ENCODE data around the gene CRNKL1.
"Not testable (repeated sequence)": the region's sequence is repeated elsewhere in the genome, so short reads cannot be mapped to it uniquely, and the experiment has no call there.

Gene CRNKL1

DNA sequence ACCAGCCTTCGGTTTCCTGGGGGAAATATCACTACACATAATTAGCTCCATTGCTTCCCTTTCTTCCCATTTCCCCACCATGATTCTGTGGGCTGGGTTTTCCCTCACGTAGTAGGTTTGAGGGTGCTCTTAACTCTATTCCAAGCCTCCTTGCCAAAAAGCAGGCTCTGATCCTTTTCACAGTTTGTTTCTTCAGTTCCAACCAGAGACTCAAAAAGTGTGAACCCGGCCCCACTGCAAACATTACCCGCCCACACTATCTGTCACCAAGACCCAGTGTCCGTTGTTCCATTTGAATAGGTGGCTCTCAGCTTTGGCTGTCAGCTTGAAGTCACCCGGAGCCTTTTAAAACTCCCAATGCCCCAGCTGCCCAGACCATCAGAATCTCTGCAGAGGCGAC, 46.9 kb downstream of the CRNKL1 start:
- DNase-seq (ENCODE audit: low read depth): no peak

DNA sequence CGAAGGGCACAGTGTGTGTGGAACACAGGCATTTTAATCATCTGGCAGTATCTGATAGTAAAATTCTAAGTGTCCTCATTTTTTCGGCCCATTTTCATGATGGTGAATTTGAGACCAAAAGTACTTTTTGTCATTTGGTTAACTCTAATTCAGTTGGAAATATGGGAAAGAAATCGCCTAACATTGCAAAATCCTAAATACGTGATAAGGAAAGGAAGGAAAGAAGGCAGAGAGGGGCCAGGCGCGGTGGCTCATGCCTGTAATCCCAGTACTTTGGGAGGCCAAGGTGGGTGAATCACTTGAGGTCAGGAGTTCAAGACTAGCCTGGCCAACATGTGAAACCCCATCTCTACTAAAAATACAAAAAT, 48.3 kb downstream of the CRNKL1 start:
- DNase-seq (ENCODE audit: low read depth): not testable (repeated sequence)

DNA sequence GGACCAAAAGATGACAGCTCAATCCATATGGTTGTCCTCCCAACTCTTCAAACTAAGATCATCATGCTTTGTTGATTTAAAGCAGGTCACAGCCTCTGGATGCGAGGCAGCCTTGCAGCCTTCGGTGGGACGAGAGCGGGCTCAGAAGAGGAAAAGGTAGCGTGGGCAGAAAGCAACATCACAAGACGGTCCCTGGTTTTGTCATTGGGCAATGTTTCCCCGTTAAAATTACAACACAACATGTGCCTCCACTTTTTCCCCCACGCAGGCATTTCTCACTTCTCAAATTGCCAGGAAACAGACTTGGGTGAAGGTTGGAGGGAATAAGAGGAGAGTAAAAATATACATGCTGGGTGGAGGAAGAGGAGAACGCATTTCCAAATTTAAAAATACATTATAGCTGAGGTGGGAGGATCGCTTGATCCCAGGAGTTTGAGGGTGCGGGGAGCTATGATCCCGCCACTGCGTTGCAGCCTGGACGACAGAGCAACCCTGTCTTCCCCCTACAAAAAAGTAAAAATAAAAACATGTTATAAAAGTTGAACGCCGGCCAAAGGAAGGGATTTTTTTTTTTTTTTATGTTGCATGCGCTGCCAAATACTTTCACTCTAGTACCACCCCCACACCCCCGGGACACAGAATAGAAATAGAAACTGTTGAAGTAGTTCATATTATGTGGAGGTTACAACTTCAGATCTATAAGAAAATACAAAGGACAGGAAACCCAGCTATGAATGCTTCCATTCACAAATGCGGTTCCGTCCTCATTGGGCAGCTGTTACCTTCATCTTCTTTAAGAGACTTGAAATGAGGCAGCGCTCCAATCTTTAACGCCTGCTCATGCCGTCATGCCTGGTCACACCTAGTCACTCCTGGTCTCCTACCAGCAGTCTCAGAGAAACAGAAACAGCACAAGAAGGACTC, 49.0 kb downstream of the CRNKL1 start:
- no peak for DNase-seq (ENCODE audit: low read depth)

DNA sequence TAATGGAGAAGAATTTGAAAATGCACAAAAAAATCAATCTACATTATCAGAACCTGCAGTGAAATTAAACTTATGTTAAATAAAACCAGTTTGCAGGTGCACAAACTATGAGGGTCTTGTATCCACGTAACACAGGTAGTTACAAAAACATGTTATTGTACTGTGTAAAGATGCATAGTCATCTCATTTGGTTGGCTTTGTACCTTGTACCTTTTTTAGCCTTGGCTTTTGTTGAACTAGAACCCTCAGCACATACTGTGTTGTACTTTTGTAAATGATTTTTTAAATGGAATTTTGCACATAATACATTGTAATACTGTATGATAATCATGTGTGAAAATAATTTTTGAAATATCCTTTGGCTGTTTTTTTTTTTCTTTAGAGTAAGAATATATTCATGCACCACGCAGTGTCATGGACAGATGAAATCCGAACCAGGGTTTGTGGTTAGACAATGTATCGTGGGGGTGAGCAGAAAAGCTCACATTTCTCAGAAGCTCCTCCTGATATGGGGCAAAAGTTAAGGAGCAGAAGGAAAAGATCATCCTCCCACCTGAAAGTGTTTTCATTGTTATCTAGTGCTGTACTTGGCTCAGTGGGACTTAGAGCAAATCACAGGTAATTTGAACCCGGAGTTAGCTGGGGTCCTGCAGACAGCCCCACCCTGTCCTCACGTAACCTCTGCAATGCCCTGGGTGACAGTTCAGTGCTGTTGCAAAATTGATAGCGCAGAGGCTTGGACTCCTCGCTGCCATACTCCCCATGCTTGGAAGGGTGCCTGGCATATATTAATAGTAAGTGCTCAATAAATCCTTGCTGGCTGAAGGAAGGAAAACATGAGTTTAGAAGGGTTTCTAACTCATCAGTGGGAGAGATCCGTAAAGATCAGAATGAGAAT, 49.9 kb downstream of the CRNKL1 start:
- no peak for DNase-seq (ENCODE audit: low read depth)

DNA sequence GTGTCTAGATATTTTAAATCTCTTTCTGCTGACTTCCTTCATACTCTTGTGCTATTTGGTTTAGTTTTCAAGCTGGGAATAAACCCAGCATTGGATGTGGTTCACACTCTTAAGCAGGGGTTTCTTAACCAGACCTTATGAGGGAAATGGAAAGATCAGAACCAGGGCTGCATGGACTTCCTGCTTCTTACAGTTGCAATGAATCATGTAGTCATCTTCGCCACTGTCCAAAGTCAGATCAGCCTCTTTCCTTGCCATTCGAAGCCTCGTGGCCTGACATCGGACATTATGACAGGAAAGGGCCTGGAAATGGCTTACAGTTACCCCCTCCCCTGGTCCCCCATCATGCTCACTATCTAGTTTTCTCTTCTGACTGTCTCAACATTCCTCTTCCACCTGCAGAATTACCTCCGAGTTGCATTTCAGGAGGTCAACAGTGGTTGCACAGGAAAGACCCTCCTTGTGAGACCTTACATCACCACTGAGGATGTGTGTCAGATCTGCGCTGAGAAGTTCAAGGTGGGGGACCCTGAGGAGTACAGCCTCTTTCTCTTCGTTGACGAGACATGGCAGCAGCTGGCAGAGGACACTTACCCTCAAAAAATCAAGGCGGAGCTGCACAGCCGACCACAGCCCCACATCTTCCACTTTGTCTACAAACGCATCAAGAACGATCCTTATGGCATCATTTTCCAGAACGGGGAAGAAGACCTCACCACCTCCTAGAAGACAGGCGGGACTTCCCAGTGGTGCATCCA, 51.9 kb downstream of the CRNKL1 start:
- DNase-seq (ENCODE audit: low read depth): no peak

DNA sequence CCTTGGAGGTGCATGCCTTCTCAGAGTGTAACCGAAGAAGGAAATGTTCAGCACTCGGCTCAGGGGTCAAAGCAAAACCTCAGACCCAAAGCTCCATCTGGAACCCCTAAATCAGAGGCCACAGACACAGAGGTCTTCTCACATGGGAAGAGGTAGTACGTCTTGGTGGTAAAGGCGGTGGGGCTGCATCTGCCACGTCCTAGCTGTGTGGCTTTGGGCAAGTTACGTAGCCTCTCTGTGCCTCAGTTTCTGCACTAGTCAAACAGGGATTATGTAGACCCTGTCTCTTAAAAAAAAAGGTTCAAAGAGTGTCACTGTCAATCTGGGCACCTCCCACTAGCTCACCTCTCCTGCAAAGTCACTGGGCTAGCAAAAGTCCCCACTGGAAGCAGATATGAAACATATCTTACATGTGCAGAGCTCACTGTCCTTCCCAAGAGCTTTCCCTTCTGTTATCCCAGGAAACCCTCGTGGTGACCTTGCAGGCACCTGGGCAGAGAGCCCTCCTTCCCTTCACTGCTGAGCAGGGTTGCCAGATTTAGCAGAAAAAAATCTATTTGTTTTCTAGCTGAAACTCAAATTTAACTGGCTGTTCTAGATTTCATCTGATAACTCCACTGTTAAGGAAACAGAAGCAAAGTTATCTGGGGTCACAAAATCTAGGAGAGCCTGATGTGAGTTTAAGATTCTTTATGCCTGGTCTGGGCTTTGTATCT, 53.1 kb downstream of the CRNKL1 start:
- no peak for DNase-seq (ENCODE audit: low read depth)

DNA sequence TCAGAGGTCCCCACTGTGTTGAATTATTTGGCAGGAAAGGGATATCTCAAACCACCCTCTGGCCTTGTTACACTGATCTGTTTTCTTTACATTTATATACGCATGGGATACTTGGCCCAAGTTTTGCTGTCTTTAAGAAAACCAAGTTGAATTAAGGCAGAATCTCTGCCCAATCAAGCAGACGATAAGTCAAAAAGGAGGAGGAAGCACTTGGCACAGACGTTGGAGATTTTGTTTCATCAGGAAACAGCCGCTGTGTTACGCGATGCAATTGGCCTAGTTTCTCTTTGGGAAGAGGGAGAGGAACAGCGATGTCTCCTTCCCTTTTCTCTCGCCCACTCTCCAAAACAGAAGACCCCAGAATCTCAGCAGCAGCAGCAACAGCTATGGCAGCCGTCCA, 55.3 kb downstream of the CRNKL1 start:
- DNase-seq (ENCODE audit: low read depth): no peak

DNA sequence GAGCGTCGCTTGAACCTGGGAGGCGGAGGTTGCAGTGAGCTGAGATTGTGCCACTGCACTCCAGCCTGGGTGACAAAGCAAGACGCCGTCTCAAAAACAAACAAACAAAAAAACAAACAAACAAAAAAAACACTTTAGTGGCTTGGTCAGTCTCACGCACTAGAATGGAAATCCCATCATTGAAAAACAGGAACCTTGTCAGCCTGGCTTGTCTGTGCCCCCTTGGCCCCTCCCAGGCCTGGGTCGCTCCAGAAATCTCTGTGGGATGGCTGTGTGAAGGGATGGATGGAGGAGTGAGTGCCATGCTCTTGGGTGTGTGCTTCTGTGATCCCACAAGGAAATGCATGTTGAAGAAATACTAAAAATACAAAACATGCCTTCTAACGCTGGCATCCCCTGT, 56.0 kb downstream of the CRNKL1 start:
- DNase-seq (ENCODE audit: low read depth): no peak

DNA sequence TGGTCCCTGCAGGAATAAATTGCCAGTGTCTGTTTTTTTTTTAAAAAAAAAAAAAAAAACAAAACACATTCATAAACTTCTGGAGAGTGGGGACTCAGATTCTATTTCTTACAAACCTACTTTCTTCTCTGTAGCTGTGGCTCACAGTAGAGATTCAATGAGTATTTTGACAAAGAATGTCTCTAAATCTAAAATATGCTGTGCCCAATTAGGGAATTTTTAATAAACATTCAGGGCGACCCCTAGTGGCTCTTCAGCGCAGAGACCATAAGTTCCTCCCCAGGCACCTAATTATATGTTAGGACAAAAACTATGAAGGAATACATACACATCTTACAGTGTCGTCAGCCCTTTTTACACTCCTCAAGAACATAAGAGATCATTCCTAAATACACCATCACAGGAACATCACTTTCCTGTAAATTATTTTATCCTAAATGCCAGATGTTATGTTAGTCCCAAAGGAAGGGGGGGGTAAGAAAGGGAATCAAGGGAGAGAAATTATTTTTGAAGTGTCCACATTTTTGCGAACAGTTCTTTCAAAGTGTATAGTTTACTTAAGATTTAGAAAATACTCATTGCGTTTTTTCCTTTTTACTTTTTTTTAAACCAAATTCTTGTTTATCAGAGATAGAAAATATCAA, 56.9 kb downstream of the CRNKL1 start:
- peak; percentile 72 for DNase-seq (ENCODE audit: low read depth)

DNA sequence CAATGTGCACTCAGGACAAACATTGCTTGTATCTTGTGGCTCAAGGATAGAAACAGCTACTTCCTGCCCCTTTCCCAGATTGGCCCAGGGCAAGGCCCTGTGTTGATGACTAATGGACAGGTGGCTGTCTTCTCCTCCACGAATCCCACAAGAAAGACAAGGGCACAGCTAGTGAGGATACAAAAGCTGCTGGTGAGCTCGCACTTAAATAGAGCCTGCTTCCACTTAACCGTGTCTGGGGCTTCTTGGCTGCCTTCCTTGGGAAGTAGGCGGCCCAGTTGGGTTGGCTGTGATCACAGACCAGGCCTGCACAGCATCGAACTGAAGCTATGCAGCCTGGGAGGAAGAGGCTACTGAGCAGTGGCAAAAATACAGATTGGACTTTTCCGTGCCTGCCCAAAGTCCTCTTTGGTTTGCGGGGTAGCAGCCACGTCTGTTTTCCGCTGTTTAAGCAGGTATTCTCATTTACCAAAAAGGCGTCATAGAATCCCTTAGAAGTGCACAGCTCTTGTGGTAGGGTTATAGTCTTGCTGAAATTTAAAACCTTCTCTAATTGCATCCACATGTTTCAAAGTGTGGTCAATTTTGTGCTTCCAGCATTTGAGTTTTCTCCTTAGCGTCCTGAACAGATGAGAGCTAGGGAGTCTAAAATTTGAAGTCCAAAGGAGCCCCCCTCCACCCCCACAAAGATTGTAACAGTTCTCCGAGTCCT, 58.2 kb downstream of the CRNKL1 start:
- DNase-seq (ENCODE audit: low read depth): peak; percentile 87

DNA sequence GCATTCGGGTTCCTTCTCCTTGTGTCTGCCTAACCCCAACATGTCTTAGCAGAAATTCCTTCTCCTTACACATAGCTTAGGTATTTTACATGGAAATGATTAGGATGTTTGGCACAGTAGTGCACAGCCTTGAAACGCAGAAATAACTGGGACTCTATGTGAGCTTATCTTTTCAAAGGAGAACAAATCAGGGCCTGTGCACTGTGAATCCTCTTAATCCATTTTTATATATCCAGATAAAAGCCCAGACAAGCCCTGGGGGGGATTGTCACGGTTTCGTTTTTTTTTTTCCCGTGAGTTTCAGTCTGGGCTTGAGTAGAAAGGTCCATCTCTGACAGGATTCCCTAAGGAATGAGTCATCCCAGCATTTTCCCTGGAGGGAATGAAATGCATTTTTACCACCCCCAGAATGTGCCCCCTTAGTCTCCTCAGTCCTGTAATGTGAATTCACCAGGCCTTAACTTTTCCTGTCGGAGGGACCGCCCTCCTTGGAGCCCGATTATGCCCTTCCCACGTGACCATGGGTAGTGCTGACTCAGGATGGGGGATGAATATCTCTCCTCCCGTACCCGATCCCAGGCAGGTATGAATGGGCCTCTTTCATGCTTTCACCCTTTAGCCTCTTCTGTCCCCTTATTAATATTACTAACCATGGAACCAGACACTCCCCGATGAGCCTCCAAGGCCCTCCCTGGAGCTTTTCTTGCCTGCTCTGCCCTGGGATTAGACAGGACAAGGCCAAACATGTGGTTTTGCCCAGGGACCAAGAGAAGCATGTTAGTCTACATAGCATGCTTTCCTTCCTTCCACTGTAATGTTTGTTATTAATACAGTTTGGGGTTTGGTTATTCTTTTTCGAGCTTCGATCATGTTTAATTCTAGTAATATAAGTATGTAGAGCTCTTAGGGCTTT, 59.0 kb downstream of the CRNKL1 start:
- peak; percentile 98 for DNase-seq (ENCODE audit: low read depth)

DNA sequence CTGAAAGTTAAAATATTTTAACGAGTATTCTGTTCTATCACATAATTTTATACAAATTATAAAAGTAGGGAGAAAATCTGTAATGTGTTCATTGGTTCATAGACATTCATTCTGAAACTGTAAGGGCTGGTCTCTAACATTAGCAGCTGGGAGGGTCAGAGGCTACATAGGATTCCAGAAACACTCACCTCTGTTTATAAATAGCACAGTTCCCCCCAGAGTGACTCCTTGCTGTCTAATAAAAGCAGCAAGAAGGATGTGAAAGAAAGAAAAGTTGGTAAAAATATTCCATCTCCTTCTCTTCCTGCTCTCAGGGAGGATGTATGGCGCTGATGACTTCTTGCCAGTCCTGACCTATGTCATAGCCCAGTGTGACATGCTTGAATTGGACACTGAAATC, 60.4 kb downstream of the CRNKL1 start:
- peak; percentile 65 for DNase-seq (ENCODE audit: low read depth)

DNA sequence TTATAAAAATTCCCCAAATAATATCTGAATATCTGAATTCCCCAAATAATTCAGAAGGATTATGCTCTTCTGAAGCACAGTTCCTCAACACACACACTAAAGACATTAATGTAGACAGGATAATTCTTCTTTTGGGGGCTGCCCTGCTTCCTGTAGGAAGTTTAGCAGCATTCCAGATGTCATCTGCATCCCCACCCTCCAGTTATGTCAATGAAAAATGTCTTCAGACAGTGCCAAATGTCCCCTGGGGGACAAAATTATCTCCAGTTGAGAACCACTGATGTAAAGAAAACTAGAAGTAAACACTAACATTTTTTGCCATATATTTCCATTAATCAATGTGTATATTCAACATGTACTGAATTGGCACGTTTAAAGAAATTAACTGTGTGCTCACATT, 61.0 kb downstream of the CRNKL1 start:
- no peak for DNase-seq (ENCODE audit: low read depth)

DNA sequence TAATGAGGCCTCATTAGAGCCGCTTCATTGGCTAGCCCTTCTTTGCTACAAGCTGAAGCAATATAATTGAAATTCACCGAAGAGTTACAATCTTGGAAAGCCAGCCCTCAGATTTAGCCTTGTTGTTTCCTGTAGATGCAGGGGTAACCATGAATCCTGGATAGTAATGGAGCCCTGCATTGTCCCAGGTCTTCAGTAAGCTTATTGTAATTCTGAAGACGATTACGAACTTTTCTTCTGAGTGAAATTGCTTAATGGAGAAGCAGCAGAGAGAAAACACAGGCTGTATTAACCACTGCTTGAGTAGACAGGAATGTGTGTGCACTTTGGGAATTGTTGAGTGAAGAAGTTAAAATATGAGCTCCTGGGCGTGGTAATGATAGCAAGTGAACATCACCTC, 61.4 kb downstream of the CRNKL1 start:
- no peak for DNase-seq (ENCODE audit: low read depth)

DNA sequence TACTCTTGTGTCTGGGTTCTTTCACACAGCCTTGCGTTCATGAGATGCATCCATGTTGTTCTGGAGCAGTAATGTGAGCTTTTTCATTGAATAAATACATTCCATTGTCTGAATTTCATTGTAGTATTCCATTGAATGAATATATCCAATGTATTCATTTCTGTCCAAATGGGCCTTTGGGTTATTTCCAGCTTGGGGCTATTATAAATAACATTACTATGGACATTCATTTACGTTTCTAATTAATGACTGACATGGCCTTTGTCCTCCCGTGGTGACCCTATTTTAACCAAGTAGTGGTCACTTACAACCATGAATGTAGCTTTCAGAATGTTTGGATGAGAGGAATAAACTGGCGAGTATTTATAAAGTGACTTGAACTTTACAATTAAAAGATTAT, 65.2 kb downstream of the CRNKL1 start:
- DNase-seq (ENCODE audit: low read depth): no peak

DNA sequence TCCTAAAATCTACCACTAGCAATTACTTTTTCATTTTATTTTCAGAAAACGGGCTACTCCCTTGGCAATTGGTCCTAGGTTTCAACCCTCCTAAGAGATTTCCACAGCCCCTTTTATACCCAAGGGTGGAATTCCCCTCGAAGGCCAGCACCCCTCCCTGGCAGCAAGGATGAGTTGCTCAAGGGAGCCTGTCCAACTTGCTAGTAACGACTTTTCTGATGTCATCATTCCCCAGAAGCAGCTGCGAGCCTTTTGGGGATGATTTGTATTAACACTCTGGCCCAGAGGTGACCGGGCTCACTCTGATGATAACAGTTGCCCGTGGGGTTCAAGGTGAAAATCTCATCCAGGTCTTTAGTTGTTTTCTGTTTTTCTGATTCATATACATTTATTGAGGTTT, 65.8 kb downstream of the CRNKL1 start:
- DNase-seq (ENCODE audit: low read depth): peak; percentile 79

Measured in ELR (cell line).